UCSD-AML1 (cell line): ENCODE measurements around the gene RXRG.
A peak's percentile ranks its signal among the peaks of the same experiment; 100 is the strongest.

Experiments used
- DNase-seq: peaks from one replicate; lab custom pipeline; 2025; ENCODE audit not compliant: unreplicated experiment; lab: John Stamatoyannopoulos, UW

RXRG gene

DNA sequence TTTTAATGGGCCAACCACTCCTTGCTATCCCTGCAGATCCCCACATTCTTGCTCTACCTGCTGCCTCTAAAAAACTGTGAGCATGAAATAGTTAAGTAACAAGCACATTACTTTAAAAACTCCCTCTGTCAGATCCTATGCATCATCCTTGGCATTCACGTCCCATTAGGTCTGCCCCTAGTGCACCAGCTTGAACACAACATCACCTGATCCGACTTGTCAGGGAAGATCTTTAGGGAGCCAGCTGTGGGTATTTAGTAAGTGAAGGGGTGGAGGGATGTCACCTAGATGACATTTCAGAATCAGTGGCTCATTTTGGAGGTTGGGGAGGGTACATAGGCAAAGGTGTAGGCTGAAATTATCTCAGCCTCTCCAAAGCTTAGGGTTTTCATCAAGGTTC lies 33.5 kb downstream of the RXRG start:
- no peak for DNase-seq

DNA sequence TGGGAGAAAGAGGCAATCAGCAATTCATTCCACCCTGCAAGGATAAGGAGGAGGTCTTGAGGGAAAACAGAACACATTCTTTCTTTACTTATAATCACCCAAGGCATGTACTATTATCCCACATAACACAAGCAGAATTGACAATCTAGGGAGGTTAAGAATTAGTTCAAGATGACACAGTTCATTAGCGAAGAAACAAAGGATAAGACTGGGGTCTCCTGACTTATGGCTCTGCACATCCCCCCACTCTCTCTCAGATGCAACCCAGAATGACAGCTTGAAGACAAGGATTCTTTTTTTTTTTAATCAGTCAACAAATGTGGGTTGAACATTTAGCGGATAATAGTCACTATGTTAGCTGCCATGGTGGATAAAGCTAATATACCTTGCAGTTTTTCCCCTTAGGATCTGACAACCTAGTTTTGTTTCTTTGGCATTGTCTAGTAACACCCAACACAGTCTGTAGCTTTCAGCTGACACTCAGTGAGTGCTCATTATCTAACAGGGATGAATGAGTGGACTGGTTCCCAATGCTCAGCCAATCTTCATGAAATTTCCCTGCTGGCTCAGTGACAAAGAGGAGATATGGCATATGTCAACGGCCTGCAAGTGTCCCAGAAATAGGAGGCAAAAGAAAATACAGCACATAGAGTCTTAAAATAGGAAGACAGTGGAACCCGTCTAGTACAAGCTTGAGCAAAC lies 35.1 kb downstream of the RXRG start:
- DNase-seq: no peak

DNA sequence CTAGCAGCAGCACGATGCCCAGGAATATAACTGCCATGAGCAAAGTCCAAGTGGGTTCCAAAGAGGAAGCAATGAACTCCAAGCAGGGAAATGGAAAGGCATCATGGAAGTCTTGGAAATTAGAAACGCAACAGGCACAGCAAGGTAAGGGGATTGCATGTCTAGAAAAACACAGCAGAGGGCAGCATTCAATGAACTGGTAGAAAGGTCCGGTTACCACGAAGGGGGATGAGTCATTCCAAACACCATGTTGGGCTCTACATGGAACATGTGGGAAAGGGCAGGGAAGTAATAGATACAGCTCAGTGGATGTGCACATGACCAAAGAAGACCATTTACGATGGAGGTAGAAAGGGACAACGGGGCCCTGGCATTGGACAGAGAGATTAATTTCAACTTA lies 36.4 kb downstream of the RXRG start:
- no peak for DNase-seq

DNA sequence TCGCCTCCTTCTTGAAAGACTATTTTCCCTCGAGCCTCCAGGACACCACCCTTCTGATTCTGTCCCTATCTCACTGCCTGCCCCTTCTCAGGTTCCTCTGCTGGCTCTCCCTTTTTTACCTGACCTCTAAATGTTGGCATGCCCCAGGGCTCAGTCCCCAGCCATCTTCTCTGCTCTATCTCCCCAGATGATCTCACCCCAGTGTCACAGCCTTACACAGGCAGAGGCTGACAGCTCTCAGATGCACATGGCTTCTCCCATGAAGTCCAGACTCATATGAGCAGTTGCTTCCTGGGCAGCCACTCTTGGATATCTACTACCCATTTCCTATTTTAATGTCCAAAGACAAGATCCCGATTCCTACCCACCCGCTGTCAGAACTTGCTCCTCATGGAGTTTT lies 37.5 kb downstream of the RXRG start:
- no peak for DNase-seq

DNA sequence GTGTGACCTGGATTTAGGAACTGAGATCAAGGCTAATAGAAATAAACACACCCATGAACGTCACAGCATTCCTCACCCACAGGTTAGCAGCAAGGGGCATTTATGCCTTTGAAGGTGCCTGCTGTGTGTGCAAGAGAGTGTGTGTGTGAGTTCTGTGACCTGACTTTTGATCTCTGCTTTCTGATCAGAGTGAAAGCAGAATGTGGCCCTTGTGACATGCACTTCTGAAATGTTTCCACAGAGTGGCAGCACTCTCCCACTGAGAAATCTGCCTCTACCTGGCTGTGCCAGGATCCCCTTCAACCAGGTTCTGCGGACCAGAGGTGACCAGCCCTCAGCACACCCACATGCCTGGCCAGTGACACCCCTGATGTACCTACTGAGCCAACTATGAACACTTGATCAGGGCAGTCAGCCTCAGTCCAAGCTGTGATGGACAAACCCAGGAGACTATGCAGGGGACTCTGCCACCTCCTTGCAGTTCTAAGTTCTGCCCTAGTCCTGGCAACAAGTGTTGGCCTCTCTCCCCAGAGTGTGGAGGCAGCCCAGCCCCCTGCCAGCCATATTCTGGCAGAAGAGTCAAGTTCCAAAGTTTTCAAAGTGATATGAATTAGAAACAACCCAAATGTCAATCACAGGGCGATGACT lies 41.0 kb downstream of the RXRG start:
- DNase-seq: peak; percentile 21

DNA sequence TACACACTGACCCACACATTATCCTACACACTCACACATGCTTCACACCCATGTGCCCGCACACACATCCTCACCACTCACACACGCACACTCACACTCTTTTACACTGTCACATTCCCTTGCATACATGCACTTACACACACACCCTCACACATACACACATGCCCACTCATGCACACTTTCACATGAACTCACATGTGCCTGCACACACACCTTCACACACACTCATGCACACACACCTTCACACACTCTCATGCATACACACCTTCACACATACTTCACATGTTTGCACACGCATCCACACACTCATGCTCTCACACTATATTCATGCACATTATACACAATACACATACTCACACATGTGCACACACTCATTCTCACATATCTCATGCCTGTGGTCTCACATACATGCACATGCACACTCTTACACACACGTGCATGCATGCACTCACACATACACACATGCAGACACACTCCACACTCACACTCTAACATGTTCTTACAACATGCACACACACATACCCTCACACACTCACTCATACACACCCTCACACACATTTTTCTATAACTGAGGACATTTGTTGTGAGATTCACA lies 42.3 kb downstream of the RXRG start:
- DNase-seq: no peak

DNA sequence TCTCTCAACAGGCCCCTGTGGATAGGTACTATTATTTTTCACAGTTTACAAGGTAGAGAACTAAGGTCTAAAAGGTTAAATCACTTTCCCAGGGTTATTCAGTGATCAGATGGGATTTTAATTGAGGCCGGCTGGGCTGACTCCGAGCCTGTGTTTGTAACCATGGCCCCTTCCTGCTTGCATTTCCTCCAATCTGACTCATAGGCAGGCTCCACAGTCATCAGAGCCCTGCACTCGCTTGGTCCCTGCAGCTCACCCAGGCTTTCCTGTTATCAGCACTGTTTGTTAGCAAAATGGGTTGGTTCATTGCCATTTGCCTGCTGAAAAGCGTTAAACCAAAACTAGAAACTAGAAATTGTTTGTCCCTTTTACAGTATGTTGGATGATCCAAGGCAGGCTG lies 47.0 kb downstream of the RXRG start:
- no peak for DNase-seq

DNA sequence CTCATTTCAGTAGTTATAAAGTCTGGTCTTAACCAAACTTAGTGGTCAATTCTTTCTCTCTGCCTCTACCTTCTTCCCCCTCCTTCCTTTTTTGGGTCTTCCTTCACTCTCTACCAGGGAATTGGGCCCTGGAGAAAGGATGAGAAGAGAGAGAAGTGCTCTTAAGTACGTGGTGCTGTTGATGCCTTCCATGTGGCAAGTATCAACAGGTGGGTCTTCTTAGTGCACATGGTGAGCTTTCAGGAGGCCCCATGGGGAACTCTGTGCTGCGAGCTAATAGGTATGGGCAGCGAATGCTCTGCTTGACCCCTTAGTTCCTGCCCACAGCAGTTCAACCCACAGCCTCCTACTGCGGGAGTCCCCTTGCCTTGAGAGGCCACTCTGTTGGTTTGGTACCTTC lies 49.0 kb downstream of the RXRG start:
- DNase-seq: no peak

DNA sequence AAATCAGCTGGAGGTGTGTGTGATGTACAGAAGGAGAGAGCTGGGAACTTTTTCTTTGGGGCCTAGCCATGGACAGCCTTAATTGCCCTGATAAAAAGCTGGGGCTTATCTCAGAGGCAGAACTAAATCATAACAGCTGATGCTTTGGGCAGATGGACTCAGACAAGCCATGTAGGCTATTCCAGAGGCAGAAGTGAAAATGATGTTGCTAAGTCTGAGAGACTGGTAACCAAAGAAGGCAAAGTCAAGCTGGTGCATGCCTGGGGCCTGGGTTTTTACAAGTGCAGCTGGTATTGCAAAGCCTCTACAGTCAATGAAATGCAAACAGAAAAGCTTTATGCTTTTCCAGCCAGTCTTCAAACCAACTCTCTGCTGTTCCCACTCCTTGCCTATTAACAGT lies 49.4 kb downstream of the RXRG start:
- no peak for DNase-seq

DNA sequence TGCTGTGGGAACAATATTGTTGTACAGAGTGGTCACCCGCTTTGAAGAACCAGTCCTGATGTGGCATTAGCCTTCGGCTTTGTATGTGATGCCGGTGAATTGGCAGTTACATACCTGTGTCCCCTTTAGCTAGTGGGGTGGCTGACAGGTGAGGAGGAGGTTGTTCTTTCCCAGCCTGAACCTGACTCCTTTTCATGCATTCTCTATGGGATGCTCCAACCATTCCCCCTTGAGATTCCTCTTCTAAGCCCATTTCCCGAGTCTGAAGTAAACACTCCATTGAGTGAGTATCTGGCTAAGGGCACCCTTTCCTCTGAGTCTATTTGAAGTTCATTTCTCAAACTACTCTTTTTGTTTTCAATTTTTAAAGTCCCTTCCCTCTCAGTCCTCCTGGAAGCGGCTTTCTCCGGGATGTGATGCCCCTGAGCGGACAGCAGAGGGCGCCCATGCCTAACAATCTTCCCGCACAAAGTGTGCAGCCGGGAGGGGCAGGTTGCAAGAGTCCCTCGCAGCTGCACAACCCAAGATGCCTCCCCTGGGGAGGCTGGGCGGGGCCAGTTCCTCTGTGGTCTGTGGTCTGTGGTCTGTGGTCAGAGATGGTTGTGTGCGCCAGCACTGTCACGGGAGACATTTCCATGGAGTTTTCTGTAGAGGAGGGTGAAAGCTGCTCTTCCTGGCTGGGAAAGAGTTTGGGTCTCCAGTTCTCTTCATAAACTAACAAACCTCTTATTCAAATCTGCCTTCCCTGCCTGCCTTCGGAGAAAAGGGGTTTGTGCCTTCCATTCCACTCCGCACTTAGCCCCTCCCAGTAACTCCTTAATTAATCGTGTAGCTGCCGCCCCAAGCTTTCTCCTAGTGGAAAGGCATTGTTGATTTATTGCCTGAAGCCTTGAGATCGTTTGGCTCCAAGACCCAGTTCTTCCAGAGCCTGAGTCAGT lies 52.0 kb downstream of the RXRG start:
- peak; percentile 95 for DNase-seq

DNA sequence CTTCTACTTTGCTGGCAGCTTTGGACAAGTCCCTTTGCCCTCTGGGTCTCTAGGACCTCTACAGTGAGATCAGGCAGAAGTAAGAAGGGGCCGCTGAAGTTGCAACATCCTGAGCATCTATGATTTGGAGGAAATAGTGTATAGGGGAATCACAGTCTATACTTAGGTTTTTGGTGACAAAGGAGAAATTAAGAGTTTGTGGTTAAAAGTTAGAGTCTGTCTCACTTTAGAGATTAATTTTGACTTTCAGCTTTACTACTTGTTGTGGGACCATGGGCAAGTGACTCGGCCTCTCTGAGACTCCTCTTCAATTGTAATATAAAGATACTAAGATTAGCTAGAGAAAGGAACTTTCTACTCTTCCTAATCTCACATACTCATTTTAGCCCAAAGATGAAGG lies 55.3 kb downstream of the RXRG start:
- DNase-seq: no peak

DNA sequence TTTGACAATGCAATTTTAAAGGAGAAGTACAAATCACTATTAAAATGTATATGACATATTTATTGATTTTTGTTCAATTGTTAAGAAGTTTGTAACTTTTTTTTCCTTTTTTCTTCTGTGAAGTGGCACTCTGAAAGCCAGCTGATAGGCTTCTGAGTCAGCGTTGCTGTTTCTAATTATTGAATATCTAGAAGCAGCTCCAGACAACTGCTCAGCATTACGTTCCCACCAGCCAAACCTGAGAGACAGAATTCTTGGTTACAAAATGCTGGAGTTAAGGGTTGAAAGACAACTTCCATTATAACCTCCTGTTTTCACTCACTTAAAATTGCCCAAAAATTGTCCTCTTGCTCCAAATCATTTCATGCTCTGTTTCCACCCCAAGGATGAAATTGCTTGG lies 57.0 kb downstream of the RXRG start:
- DNase-seq: no peak

DNA sequence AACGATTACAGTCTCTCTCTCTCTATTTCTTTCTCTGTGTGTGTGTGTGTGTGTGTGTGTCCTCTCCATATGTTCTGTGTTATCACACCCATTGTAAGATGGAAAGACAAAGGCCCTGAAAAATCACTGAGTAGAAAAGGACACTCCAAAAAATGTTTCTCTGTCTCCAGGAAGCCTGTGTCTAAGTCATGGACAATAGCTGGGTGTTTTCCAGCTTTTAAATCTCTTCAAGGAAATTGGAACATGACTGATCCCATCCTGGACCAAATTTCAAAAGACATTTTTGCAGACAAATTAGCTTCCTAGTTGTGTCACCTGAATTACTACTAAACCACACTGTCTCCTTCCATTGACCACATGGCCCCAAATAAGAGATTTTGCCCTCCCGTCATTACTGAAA lies 57.4 kb downstream of the RXRG start:
- no peak for DNase-seq

DNA sequence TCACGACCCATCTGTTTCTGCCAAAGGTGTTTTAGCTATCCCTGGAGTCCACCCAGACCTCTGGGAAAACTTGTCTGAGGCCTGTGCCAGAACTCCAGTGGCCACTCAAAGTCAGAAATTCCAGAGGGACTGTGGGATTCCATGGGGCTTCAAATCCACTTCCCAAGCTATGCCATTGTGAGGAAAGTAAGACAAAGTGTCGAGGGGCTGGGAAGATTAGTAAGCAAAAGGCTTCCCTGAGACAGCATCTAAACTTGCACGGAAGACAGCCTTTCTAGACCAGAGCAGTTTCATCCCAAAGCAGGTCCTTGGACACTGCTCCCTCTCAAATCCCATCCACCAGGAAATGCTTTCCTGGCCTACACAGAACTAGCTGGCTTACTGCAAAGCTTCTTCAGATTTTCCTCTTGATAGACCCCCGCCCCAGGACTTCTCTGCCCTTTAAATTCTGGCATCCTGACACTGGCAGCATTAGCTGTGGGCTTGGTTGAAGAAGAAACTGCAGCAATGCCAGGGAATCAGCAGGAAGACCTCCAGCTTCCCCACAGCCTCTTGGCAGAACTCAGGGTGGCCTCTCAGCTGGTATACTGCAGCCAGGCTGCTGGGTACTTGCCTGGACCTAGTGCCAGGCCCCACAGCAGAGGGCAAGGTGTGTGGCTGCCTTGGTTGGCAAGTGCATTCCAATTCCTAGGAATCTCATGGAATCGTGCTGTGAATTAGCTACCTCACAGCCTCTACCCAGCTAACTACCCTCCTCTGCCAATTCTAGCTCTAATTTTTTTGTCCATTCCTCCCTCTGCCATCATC lies 61.1 kb downstream of the RXRG start:
- no peak for DNase-seq

DNA sequence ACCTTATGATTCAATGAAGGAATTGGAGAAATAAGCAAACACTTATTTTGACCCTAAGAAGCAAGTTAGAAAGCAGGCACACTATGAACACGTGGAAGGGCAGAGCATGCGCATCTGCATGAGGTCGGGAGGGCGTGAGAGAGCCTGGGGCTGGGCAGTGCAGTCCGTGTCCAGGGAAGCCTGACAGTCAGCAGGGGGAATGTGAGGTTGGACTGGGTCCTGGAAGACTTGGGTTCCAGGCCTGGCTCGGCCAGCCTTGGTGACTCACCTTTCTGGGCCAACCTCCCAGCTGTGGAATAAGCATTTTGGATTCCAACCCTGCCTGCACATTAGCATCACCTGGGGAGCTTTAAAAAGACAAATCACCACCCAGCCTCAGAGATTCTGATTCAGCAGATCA lies 61.9 kb downstream of the RXRG start:
- no peak for DNase-seq

DNA sequence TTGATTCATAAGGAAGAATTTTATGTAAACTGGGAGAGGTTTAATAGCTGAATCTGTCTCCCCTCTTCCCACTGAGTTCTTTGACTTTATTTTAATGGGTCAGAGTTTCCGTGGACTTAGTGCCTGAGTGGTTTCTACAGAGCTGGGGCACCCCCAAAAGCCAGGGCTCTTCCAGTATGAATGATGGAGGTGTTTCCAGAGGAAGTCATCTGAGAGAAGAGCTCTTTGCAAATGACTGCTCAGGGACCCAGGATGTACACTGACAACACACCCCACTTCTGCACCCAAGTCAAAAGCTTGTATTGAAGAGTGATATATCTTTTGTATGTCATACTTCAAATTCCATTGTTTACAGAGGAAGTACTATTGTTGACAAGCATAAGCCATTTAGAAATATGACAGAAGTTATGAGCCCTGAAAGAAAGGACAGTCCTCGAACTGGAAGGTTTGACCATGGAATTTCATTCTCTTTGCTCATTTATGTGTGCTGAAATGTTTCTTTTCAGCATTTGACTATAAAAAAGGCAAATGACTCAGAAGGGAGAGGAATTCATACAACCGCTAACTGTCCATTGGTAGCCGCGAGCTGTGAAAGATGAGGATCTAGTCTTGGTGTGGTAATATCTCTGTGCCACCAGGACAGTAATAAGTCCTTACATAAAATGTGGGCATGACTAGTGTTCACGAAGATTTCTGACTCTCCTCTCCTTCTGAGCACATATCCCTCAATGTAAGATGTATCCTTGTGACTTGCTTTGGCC lies 63.0 kb downstream of the RXRG start:
- DNase-seq: no peak

DNA sequence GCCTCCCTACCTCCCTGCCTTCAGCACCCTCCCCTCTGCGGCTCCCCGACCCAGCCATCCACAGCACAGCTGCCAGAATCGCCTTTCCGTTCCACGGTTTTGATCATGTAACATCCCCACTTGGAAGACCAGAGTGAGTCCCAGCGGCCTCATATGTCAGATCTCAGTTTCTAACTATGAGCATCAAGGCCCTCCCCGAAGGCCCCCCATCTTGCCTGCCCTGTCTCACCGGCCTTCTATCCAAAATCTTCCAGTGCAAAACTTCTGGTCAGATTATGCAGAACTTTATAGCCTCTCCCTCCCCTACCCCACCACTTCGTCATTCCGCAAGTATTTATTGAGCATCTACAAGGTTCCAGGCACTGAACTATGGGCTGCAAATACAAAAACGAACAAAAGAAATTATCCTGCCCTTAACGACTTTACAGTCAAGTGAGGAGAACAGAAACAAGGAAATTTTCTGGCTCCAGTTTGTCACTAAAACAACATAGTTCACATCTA lies 68.1 kb downstream of the RXRG start:
- no peak for DNase-seq

DNA sequence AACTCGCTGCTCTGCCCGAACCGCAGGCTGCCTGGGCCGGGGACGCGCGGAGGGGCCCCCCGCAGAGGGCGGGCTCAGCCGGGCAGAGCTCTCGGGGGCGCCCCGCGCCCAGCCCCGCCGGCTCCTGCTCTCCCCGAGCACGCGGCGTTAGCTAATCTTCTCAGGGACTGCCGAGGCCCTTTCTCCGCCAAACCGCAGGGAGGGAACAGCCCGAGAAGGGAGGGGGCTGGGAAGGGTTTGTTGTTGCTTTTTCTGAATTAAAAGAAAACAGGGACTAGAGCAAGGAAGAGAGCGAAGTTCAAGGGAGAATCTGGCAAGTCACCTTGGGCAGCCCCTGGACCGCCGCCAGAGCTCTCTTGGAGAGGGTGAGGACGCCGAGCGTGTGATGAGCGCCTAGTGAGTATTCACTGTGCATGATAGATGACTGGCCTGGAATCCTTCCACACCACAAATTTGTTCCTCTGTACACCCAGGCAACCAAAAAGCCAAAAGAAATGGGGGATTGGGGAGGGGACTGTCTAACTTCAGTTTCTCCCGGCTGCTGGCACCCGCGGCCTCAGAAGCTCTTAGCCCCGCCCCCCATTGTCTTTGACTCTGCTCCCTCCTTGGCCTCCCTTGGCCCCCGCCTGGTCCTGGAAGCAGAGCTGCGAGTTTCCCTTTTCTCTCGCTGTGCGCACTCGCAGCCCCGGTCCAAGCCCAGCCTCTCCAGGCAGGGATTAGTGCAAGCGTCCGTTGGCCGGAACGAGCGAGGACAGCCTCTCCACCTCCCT lies 68.7 kb downstream of the RXRG start:
- no peak for DNase-seq

DNA sequence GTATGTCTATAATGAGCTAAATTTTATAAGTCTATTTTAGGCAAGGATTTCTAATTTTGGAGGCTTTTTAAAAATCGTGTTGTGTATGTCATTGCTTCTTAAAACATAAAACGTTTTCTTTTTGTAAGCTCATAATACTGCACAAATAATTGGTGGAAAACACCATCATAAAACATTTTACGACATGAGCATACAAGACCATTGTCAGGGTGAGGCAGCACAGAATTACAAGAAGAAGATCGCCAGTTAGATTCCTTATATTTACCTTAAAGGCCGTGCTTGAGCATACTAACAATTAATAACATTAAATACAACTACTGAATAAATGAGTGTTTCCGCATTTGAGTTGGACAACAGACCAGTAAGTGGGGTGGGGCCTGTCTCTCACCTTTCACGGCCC lies 69.3 kb downstream of the RXRG start:
- DNase-seq: no peak
